ACHN (cell line): ENCODE measurements around the gene KCNE5.
"Not testable (repeated sequence)": the region's sequence is repeated elsewhere in the genome, so short reads cannot be mapped to it uniquely, and the experiment has no call there.

ENCODE experiments used
- DNase-seq: peaks from one replicate; pipeline ENCODE4 v3.0.0-alpha.2; 2015
- in situ Hi-C: cut with HindIII; loops from 2 replicates; pipeline ENCODE4 v1.10.0; 2017; ENCODE audit warnings: low sequenced_read_pairs, low pct_ligation_motif_present, low pct_unique_long_range_greater_than_20kb

KCNE5 gene

GRCh38 chrX:109623997-109624396 is 975 bp downstream of the KCNE5 start:
- no peak for DNase-seq
- in situ Hi-C loops: no loop called here

- in situ Hi-C loops: no loop called here
- no peak for DNase-seq
Observed at GRCh38 chrX:109622270-109622669, 2.7 kb downstream of the KCNE5 start.

GRCh38 chrX:109619771-109620170 is 5.2 kb downstream of the KCNE5 start:
- DNase-seq: no peak
- in situ Hi-C loops: no loop called here

GRCh38 chrX:109614951-109615350 is 10.0 kb downstream of the KCNE5 start:
- in situ Hi-C loops: no loop called here
- DNase-seq: no peak

- in situ Hi-C loops: no loop called here
- DNase-seq: no peak
Observed at GRCh38 chrX:109601486-109601885, 23.5 kb downstream of the KCNE5 start.

- DNase-seq: no peak
- in situ Hi-C loops: no loop called here
Observed at GRCh38 chrX:109600237-109600651, 24.7 kb downstream of the KCNE5 start.

- in situ Hi-C loops: no loop called here
- no peak for DNase-seq
Observed at GRCh38 chrX:109596015-109596414, 29.0 kb downstream of the KCNE5 start.

- in situ Hi-C loops: no loop called here
- no peak for DNase-seq
Observed at GRCh38 chrX:109590176-109590575, 34.8 kb downstream of the KCNE5 start.

GRCh38 chrX:109585488-109585887 is 39.5 kb downstream of the KCNE5 start:
- in situ Hi-C loops: no loop called here
- no peak for DNase-seq

GRCh38 chrX:109578916-109579315 is 46.1 kb downstream of the KCNE5 start:
- DNase-seq: no peak
- in situ Hi-C loops: no loop called here

GRCh38 chrX:109577055-109577454 is 47.9 kb downstream of the KCNE5 start:
- in situ Hi-C loops: no loop called here
- no peak for DNase-seq

- in situ Hi-C loops: not testable (repeated sequence)
Observed at GRCh38 chrX:109576083-109576482, 48.9 kb downstream of the KCNE5 start.

More at GRCh38 chrX:109576083-109576482, 48.9 kb downstream of the KCNE5 start:
- not testable (repeated sequence) for DNase-seq
